Endothelial cell of umbilical vein (primary cell): Measurements from ENCODE around the gene CTDSPL. TPM values are rescaled to one million over a fixed set of nuclear protein-coding genes. Genes with fewer than 3 reads are reported as not detected.

Experiments used
- BruUV-seq: library from RNA; stranded (reverse); fragments of 400-500 nt; replicated peaks from 2 replicates; lab custom pipeline; 2021; lab: Mats Ljungman, UMichigan
- CTCF ChIA-PET: fragments of 300-600, 350-600 bp; sonication (Branson Sonifier 250); formaldehyde crosslinking; loops from one replicate; lab custom pipeline; 2021; ENCODE audit warnings: antibody characterized with exemption, inconsistent platforms; lab: Charles Lee
- POLR2A ChIA-PET: fragments of 300-600, 350-600 bp; sonication (Branson Sonifier 250); formaldehyde crosslinking; loops from one replicate; lab custom pipeline; 2021; ENCODE audit warnings: antibody characterized with exemption, inconsistent platforms; lab: Charles Lee
- DNase-seq: peaks from one replicate; pipeline ENCODE4 v3.0.0-alpha.2; 2011; ENCODE audit warnings: low read depth, low spot score
- FAIRE-seq: peaks from 2 replicates; lab custom pipeline; 2011; peaks lifted over from hg19 to GRCh38; lab: Jason Lieb, UNC
- H2AFZ ChIP-seq: 2 replicates; pipeline ENCODE4 v1.6.0; 2012; ENCODE audit warnings: low read depth, low read length, control low read depth, inconsistent platforms
- H3K27ac ChIP-seq: 2 replicates; pipeline ENCODE4 v1.5.1; 2011; ENCODE audit warnings: low read depth, mild to moderate bottlenecking, control low read depth, low read length, moderate library complexity; ENCODE audit not compliant: insufficient read depth
- H3K27me3 ChIP-seq, 2 experiments: 2 replicates each; pipeline versions ENCODE4 v1.6.0 to v1.6.1; 2011; ENCODE audit warnings: low read length in 2 of 2, mixed read lengths in 1 of 2; ENCODE audit not compliant: control insufficient read depth in 2 of 2, insufficient read depth in 2 of 2
- H3K36me3 ChIP-seq, 2 experiments: 2 replicates in 1 of 2; 3 replicates in 1 of 2; pipeline ENCODE4 v1.5.1; 2011; ENCODE audit warnings: low read length in 2 of 2, mild to moderate bottlenecking in 1 of 2, moderate library complexity in 1 of 2; ENCODE audit not compliant: control insufficient read depth in 2 of 2, insufficient read depth in 2 of 2; ENCODE audit errors: extremely low read depth in 1 of 2
- H3K4me1 ChIP-seq: 3 replicates; pipeline ENCODE4 v1.5.1; 2011; ENCODE audit warnings: mild to moderate bottlenecking, low read length; ENCODE audit not compliant: control insufficient read depth, insufficient read depth; ENCODE audit errors: extremely low read depth
- H3K4me2 ChIP-seq: 2 replicates; pipeline ENCODE4 v1.6.1; 2011; ENCODE audit warnings: low read length, control low read depth, mixed read lengths; ENCODE audit not compliant: insufficient read depth
- H3K4me3 ChIP-seq, 3 experiments: fragments of 200-600 bp in 1 of 3; sonication (generic), shearing (Covaris generic) in 1 of 3; replicated peaks in 1 of 3; 2 replicates each; pipeline ENCODE4 v1.5.1; 2011 to 2016; ENCODE audit warnings: control low read depth in 3 of 3, low read length in 3 of 3, mild to moderate bottlenecking in 2 of 3, inconsistent platforms in 1 of 3, low read depth in 1 of 3, moderate library complexity in 1 of 3; ENCODE audit not compliant: insufficient read depth in 1 of 3
- H3K79me2 ChIP-seq: 2 replicates; pipeline ENCODE4 v1.6.0; 2012; ENCODE audit warnings: low read length, inconsistent platforms; ENCODE audit not compliant: control insufficient read depth, insufficient read depth
- H3K9ac ChIP-seq: replicated peaks from 2 replicates; pipeline ENCODE3; 2011; ENCODE audit warnings: low read length, control low read depth; ENCODE audit not compliant: insufficient read depth; ENCODE audit errors: extremely low read depth
- H3K9me1 ChIP-seq: replicated peaks from 3 replicates; pipeline ENCODE4 v1.6.0; 2011; ENCODE audit warnings: mild to moderate bottlenecking, low read length; ENCODE audit not compliant: control insufficient read depth, insufficient read depth; ENCODE audit errors: extremely low read depth
- H3K9me3 ChIP-seq: replicated peaks from 2 replicates; pipeline ENCODE4 v1.5.1; 2012; ENCODE audit warnings: low read length, inconsistent platforms; ENCODE audit not compliant: control insufficient read depth, insufficient read depth
- H4K20me1 ChIP-seq: replicated peaks from 2 replicates; pipeline ENCODE3; 2011; ENCODE audit warnings: mild to moderate bottlenecking, low read length; ENCODE audit not compliant: control insufficient read depth, insufficient read depth; ENCODE audit errors: extremely low read depth
- EZH2 ChIP-seq: IDR thresholded peaks from 2 replicates; pipeline ENCODE4 v1.6.1; 2012; ENCODE audit warnings: borderline replicate concordance, low read depth, mild to moderate bottlenecking, moderate library complexity, low read length, inconsistent platforms; ENCODE audit not compliant: severe bottlenecking
- FOS ChIP-seq: IDR thresholded peaks from 2 replicates; pipeline ENCODE4 v1.6.1; 2011; ENCODE audit warnings: mild to moderate bottlenecking, low read length, moderate library complexity, borderline replicate concordance; ENCODE audit not compliant: insufficient read depth
- GATA2 ChIP-seq: IDR thresholded peaks from 2 replicates; pipeline ENCODE4 v1.7.0; 2011; ENCODE audit warnings: low read depth, mild to moderate bottlenecking, moderate library complexity, mixed read lengths, low read length; ENCODE audit not compliant: insufficient read length, insufficient read depth
- JUN ChIP-seq: IDR thresholded peaks from 2 replicates; pipeline ENCODE4 v1.6.1; 2011; ENCODE audit warnings: borderline replicate concordance, low read depth; ENCODE audit not compliant: insufficient read length, insufficient read depth
- MYC ChIP-seq: IDR thresholded peaks from one replicate; pipeline ENCODE4 v1.6.1; 2011; ENCODE audit warnings: mild to moderate bottlenecking, low read depth, low read length
- POLR2A ChIP-seq: IDR thresholded peaks from 2 replicates; pipeline ENCODE4 v1.6.1; 2012; ENCODE audit warnings: low read depth, mild to moderate bottlenecking, control low read depth, low read length
- POLR2AphosphoS5 ChIP-seq: IDR thresholded peaks from 2 replicates; pipeline ENCODE4 v1.6.1; 2012; ENCODE audit warnings: low read depth, mild to moderate bottlenecking, control low read depth, low read length, moderate library complexity; ENCODE audit not compliant: insufficient read depth
- dilution Hi-C: fragments of 300-500 bp; cut with MboI; formaldehyde crosslinking; loops from one replicate; pipeline ENCODE4 v1.15.0; 2019; ENCODE audit warnings: low sequenced_read_pairs; ENCODE audit not compliant: extremely low pct_ligation_motif_present
- intact Hi-C: fragments of 100-400 bp; cut with micrococcal nuclease; formaldehyde crosslinking; loops from one replicate; pipeline ENCODE4 v1.10.0; 2022
- polyA plus RNA-seq, 4 experiments: library from polyadenylated mRNA; depleted of rRNA in 3 of 4; stranded (reverse) in 3 of 4; unstranded in 1 of 4; fragments of >200 nt; gene quantifications; 2 replicates each; pipeline versions ENCODE4 v1.2.1 to v1.2.3, GENCODE V29; 2011 to 2012; ENCODE audit warnings: missing spikeins in 1 of 4
- total RNA-seq: library from RNA; stranded (reverse); gene quantifications from 2 replicates; pipeline ENCODE4 v1.2.3, GENCODE V29; 2021
- TF ChIP-seq, protein P1 (sequence below): IDR thresholded peaks from 2 replicates; pipeline ENCODE4 v1.6.1; 2011; ENCODE audit not compliant: insufficient read depth, insufficient read length
- TF ChIP-seq, protein P2 (sequence below), 2 donors: IDR thresholded peaks; 1 replicate in 1 of 2; 2 replicates in 1 of 2; pipeline ENCODE4 v1.5.1; 2011; ENCODE audit warnings: low read length in 2 of 2, mild to moderate bottlenecking in 2 of 2, moderate library complexity in 2 of 2, control low read depth in 1 of 2, inconsistent platforms in 1 of 2, low read depth in 1 of 2; ENCODE audit not compliant: insufficient read depth in 1 of 2; ENCODE audit errors: extremely low read depth in 1 of 2

The CTDSPL gene
- total and polyA plus RNA-seq, 2 donors (not counting 3 experiments of a cell fraction or from before 2014, with no cell fraction given), result 30.1 to 43.2 TPM

DNA sequence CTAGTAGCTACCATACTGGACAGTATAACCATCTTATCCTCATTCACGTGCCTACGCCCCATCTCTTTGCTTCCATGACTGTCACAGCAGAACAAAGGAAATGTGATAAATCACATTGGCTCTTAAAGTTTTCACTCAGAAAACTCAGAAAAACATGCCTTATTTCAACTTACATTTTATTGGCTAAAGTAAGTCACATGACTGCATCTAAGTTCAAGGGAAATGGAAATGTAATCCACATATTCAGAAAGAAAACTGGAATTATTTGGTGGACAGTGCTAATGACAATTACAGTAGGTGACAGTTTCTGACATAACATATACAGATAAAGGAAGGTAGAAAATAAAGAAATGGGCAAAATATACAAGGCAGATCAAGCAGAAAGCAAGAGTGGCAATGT is 91.5 kb downstream of the CTDSPL start:
- POLR2A ChIA-PET, result no interaction called here
- H3K27ac ChIP-seq, result no peak overlapping the region
- dilution Hi-C loops, result no loop called here
- H3K9ac ChIP-seq, result no peak overlapping the region
- H3K4me1 ChIP-seq, result peaks cover 32% of the 10 kb centered on the region
- TF ChIP-seq POLR2A, result no peak
- TF ChIP-seq, protein P1, sequence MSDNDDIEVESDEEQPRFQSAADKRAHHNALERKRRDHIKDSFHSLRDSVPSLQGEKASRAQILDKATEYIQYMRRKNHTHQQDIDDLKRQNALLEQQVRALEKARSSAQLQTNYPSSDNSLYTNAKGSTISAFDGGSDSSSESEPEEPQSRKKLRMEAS, result no peak
- TF ChIP-seq EZH2, result no peak
- TF ChIP-seq GATA2, result no peak
- TF ChIP-seq, protein P2, sequence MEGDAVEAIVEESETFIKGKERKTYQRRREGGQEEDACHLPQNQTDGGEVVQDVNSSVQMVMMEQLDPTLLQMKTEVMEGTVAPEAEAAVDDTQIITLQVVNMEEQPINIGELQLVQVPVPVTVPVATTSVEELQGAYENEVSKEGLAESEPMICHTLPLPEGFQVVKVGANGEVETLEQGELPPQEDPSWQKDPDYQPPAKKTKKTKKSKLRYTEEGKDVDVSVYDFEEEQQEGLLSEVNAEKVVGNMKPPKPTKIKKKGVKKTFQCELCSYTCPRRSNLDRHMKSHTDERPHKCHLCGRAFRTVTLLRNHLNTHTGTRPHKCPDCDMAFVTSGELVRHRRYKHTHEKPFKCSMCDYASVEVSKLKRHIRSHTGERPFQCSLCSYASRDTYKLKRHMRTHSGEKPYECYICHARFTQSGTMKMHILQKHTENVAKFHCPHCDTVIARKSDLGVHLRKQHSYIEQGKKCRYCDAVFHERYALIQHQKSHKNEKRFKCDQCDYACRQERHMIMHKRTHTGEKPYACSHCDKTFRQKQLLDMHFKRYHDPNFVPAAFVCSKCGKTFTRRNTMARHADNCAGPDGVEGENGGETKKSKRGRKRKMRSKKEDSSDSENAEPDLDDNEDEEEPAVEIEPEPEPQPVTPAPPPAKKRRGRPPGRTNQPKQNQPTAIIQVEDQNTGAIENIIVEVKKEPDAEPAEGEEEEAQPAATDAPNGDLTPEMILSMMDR (IDR thresholded peaks at IDR 0.05; ENCODE audit: extremely low read depth in 1 of 2, insufficient read depth in 1 of 2, low read depth in 1 of 2, low read length in 2 of 2), result no peak
- no peak for TF ChIP-seq POLR2AphosphoS5
- no peak for TF ChIP-seq FOS
- TF ChIP-seq JUN, result no peak
- TF ChIP-seq MYC, result no peak
- H3K36me3 ChIP-seq, result no peaks in the 10 kb centered on the region
- H2AFZ ChIP-seq, result no peak overlapping the region
- H3K4me3 ChIP-seq, result no peak overlapping the region
- FAIRE-seq (no peak), DNase-seq (peak; percentile 8)
- no peaks in the 10 kb centered on the region for H3K9me3 ChIP-seq
- BruUV-seq, result no TSS peak
- no peaks in the 10 kb centered on the region for H3K79me2 ChIP-seq
- intact Hi-C loops, result loop anchor here (5.0 kb wide), 1 partner anchor 961 kb away; the partner anchor contains the start of genes EPM2AIP1 and MLH1
- CTCF ChIA-PET, result interaction anchor here (1.0 to 5.0 kb wide), 4 partner anchors 13 to 97 kb away, joined by 3 to 57 read pairs (median 4); no protein-coding TSS in a partner anchor
- H3K9me1 ChIP-seq, result no peaks in the 10 kb centered on the region
- H4K20me1 ChIP-seq, result no peaks in the 10 kb centered on the region
- H3K27me3 ChIP-seq, result no peaks in the 10 kb centered on the region
- no peak overlapping the region for H3K4me2 ChIP-seq
